WI38 (cell line): ENCODE measurements around the gene GPR183.

Source experiments
- H3K4me3 ChIP-seq: 2 replicates; pipeline ENCODE4 v1.5.1; 2011; ENCODE audit warnings: low read depth, mild to moderate bottlenecking, control low read depth, low read length
- CTCF ChIP-seq: IDR thresholded peaks from 2 replicates; pipeline ENCODE4 v1.5.1; 2012; ENCODE audit warnings: low read depth, mild to moderate bottlenecking, control low read depth, low read length

The GPR183 gene

GRCh38 chr13:99305566-99305965 lies 1.6 kb downstream of the GPR183 start:
- H3K4me3 ChIP-seq: no peak overlapping the region
- no peak for TF ChIP-seq CTCF

DNA sequence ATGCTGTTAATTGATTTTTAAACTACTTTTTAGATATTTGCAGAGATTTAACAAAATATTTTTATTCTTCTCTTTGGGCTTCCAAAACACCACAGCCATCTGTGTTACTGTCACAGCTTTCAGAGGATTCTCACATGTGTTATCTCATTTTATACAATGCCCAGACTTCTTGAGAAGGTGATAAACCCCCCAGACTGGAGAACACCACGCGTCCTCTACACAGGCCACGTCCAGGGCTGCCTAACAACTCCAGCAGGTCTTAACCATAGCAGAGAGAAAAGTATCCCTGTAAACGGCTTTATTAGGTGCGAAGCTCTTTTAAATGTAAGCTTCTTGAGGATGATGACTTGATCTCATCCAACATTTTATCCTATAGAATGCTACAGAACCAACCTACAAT lies 2.0 kb downstream of the GPR183 start:
- no peak for TF ChIP-seq CTCF
- H3K4me3 ChIP-seq: no peak overlapping the region

- no peak for TF ChIP-seq CTCF
- H3K4me3 ChIP-seq: no peak overlapping the region
Measured at GRCh38 chr13:99304541-99304940, 2.7 kb downstream of the GPR183 start.

DNA sequence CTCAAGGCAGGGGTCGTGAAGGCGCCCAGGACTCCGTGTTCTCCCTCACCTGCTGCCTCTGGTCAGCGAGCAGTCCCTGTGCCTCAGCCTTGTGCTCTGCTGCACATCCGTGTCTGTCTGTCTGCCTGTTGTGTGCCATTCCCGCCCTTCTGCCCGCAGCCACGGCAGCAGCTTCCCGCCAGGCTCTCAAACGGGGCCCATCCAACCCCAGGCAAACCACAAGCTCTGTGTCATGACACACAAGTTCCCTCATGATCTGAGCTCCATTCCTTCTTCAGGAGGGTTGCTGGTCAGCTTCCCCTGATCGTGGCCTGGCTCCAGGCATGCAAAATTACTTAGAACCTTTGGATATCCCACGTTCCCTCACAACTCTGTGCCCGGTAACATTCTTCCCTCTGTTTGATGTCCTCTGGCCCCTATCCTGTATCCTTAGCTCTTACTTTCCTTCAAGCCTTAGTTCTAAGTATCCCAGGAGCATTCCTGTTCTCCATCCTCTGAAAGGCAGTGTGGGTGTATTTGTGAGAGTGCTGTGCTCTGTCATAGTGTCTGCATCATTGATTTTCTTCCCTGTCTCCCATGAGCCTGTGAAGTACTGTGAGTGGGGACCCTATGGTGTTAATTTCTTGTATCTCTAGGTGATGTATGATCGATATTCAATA lies 3.2 kb downstream of the GPR183 start:
- TF ChIP-seq CTCF: no peak
- H3K4me3 ChIP-seq: no peak overlapping the region

DNA sequence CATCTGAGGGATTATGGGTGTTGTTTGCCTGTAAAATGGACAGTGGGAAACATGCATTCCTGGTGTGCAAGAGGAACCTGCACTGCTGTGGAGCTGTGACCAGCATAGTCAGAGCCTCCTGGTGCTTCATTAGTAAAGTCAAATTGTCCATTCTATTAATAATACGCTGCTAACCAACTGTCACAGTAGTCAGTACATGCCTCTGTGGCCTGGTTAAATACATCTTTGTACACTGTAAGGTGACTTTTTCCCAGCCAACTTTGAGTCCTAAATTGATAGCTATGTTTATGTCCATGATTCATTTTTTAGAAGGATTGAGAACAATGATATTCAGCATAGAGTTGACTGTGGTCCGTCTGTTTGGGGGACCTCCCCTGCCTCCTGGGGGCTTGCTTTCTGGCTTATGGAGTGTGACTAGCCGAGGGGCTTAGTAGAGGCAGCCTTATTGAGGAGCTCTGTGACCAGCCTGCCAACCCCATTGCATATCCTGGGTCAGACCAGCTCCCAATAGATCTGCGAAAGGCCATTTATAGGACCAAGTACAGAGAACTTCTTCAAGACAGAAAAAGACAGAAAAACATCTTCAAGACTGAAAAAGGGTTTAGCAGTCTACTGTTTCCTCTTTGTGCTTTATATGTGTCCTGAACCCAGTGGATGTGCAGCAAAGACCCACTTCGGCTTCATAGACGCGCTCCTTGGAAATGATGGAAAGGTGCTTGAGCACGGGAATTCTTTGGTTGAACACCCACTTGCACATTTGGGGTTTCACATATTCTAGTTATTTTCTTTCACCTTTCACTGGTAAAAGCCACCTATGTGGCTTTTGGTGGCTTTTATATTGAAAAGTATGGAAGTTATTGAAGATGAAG lies 4.3 kb downstream of the GPR183 start:
- H3K4me3 ChIP-seq: no peak overlapping the region
- no peak for TF ChIP-seq CTCF

- no peak for TF ChIP-seq CTCF
- H3K4me3 ChIP-seq: no peak overlapping the region
Measured at GRCh38 chr13:99301913-99302636, 5.1 kb downstream of the GPR183 start.
